22Rv1 (cell line): ENCODE measurements around the gene DDX27.

Source experiments
- H3K27ac ChIP-seq: fragments of 450-650 bp; 2 replicates; pipeline ENCODE4 v1.5.1; 2017
- ZFX ChIP-seq: fragments of 450-650 bp; IDR thresholded peaks from 2 replicates; pipeline ENCODE4 v1.6.1; 2017; ENCODE audit warnings: antibody characterized with exemption, borderline replicate concordance
- TF ChIP-seq, protein P1 (sequence below): fragments of 450-650 bp; IDR thresholded peaks from 2 replicates; pipeline ENCODE4 v1.5.1; 2017; ENCODE audit warnings: mild to moderate bottlenecking

Gene DDX27

DNA sequence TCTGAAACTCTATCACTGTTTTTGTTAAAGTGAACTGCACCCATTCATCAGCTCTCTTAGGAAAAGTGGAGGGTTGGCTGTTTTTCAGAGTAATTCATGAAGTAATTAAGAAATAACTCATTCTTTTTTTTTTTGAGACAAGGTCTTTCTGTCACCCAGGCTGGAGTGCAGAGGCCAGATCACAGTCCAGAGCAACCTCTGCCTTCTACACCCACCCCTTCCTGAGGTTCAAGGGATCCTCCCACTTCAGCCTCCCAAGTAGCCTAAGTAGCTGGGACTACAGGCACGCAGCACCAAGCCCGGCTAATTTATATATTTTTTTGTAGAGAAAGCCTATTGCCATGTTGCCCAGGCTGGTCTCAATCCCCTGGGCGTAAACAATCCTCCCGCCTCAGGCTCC, 56.0 kb downstream of the DDX27 start:
- no peak for TF ChIP-seq ZFX
- TF ChIP-seq, protein P1, sequence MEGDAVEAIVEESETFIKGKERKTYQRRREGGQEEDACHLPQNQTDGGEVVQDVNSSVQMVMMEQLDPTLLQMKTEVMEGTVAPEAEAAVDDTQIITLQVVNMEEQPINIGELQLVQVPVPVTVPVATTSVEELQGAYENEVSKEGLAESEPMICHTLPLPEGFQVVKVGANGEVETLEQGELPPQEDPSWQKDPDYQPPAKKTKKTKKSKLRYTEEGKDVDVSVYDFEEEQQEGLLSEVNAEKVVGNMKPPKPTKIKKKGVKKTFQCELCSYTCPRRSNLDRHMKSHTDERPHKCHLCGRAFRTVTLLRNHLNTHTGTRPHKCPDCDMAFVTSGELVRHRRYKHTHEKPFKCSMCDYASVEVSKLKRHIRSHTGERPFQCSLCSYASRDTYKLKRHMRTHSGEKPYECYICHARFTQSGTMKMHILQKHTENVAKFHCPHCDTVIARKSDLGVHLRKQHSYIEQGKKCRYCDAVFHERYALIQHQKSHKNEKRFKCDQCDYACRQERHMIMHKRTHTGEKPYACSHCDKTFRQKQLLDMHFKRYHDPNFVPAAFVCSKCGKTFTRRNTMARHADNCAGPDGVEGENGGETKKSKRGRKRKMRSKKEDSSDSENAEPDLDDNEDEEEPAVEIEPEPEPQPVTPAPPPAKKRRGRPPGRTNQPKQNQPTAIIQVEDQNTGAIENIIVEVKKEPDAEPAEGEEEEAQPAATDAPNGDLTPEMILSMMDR, result no peak
- no peak overlapping the region for H3K27ac ChIP-seq

DNA sequence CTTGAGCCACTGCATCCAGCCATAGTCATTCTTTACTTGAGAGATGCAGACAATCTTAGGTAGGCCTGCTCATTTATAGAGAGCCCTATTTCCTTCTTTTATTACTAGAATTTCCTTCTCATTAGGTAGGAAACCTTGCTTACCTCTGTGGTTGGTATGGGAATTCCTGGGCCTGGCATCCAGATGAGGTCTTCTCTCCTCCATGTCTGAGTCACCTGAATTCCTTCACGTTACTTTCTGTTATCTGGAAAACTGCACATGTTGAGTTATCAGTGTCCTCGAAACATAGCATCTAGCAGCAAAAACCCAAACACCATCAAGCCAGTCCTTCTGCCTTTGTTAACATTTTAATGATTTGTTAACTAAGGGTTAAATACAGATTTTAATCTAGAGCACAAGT, 56.4 kb downstream of the DDX27 start:
- H3K27ac ChIP-seq, result no peak overlapping the region
- no peak for TF ChIP-seq ZFX
- TF ChIP-seq, protein P1, result no peak

DNA sequence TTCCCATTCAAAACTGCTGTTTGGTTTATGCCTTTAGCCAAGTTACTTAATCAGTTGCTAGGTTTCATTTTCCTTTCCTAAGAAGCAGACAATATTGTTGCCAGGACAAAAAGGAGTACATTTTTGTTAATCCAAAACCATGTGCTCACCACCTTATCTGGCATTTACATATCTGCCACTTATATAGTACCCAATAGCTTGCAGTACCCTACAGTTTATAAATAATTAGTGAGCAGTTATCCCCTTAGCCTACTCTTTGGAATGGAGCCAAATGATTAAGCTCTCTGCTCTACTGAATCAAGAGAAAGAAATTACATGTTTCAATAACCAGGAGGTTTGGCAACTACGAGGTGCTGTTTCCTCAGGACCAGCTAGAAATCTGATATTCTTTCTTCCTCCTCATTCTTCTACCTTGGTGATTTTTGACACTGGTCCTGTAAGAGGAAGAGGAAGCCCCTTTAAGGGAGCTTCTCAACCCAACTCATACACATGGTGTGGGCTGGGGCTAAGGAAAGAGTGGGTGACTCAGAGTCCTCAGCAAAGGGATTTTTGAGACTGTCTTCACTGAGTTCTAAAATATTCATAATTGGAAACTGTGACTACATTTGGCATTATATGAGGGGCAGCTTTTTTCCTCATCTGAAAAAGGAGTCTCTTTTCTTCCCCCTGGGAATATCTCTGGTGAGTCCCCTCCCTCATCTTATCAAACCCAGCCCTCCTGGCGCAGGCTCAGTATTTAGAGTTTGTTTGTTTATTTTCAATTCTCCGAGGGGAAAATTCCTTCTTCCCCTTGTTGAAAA, 57.1 kb downstream of the DDX27 start:
- H3K27ac ChIP-seq, result peak overlapping the region; percentile 88; the same call in 1 of the 2 replicates
- TF ChIP-seq ZFX, result no peak
- TF ChIP-seq, protein P1, result no peak

DNA sequence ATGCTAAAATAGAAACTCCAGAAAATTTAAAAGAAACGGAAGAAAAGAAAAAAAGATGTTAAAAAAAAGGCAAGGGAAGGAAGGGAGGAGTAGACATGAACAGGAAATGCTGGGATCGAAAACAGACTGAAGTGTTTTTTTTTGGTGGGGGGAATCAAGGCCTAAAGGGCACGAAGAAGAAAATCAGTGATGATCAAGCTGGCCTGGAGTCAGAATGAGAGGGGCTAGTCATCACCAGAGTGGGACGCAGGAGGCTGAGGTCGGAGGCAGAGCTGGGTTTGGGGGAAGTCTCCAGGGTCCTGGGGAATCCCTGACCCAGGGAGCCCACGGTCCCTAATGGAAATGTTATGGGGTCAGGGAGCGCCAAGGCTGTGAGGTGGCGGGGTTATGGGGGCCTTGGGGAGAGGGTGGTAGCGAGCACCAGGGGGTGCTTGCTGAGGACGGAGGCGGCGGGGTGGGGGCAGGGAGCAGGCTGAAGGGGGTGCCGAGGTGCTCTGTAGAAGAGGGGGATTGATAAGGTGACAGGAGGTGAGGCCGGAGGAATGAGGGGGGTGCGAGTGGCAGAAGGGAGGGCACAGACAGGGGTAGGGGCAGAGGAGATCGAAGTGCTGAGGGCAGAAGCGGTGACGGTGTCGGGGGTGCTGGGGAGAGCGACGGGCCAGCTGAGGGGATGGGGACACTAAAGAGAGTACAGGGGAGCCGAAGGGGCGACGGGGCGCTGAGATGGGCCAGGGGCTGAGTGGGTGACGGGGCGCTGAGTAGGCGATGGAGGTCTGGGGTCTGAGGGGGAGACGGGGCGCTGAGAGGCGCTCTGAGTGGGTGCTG, 58.0 kb downstream of the DDX27 start:
- TF ChIP-seq, protein P1, result no peak
- no peak for TF ChIP-seq ZFX
- H3K27ac ChIP-seq, result peak overlapping the region; percentile 88

DNA sequence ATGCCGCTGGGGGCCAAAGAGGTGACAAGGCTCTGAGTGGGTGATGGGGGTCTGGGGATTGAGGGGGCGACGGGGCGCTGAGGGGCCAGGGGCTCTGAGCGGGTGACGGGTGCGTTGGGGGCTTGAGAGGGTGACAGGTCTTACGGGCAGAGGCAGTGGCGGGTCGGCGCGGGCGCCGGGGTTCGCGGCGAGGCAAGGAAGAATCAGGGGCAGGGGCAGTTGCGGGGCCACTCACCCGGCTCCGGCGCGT, 58.5 kb downstream of the DDX27 start:
- peak overlapping the region; percentile 88 for H3K27ac ChIP-seq
- TF ChIP-seq, protein P1, result no peak
- TF ChIP-seq ZFX, result no peak

DNA sequence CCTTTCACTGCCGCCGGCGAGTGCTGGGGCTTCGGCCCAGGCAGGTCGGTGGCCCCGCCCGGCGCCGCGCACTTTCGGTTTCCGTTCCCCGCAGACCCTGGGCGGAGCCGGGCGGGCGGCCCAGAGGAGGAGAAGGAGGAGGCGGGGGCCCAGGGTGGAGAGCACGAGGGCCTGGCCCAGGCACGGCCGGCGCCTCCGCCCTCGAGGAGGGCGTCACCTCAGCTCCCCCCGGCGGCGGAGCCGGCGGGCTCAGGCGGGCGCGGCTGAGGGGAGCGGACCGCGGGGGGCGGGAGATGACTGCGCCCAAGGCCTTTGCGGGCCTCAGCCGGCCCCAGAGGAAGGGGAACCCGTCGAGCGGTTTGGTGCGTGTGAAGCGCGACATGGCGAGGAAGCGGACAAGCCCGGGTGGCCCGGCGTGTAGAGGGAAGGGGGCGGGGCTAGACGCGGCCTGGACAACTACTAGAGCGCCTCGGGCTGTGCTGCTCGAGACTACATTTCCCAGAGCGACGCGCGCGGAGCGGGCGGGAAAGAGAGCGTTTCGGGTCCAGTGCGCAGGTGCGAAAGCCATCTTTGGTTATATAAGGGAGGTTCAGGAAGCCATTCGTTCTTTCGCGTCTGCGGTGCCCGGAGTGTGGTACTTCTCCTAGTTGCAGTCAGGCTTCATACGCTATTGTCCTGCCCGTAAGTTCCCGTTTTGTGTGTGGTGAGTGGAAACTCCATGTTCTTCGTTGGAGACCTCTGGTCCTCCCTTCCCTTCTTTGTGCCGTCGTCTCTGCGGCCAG, 59.0 kb downstream of the DDX27 start, which contains the start of gene ZNFX1:
Gene ZNFX1 (minus strand): TSS at position 22 of the 782 bp plus-strand sequence. CDS start 2,218 bp downstream, outside the sequence.
- H3K27ac ChIP-seq, result peak within 1 kb of the TSS; percentile 88
- TF ChIP-seq, protein P1, result peak; percentile 29
- no peak for TF ChIP-seq ZFX
